Measurements from ENCODE around the gene SKA1. TPM values are rescaled to one million over a fixed set of nuclear protein-coding genes. Genes with fewer than 3 reads are reported as not detected.
A peak's percentile ranks its signal among the peaks of the same experiment; 100 is the strongest.

Gene SKA1
- total and polyA plus RNA-seq, 2 donors (not counting 1 experiment from before 2014, with no cell fraction given) = 4.2 to 4.6 TPM

GRCh38 chr18:50439460-50440015 lies 64.7 kb downstream of the SKA1 start:
- H3K9me3 ChIP-seq (ENCODE audit: control insufficient read depth, insufficient read depth, low read depth, low read length) = no peaks in the 10 kb centered on the region
- H3K4me1 ChIP-seq (ENCODE audit: control insufficient read depth, extremely low read depth, insufficient read depth, low read length) = no peaks in the 10 kb centered on the region
- no peak for DNase-seq (ENCODE audit: low read depth in 2 of 2)
- H3K9ac ChIP-seq (ENCODE audit: insufficient read depth, low read length) = no peak overlapping the region
- no peaks in the 10 kb centered on the region for H4K20me1 ChIP-seq (ENCODE audit: control insufficient read depth, extremely low read depth, insufficient read depth, low read length)
- TF ChIP-seq CTCF (conservative IDR thresholded peaks at IDR 0.05 in 1 of 2, IDR thresholded peaks at IDR 0.05 in 1 of 2; ENCODE audit: low read depth in 1 of 2, low read length in 2 of 2) (no peak), EZH2 (IDR thresholded peaks at IDR 0.05; ENCODE audit: low read length, missing control alignments) (no peak)
- H3K4me3 ChIP-seq (replicated peaks in 1 of 4; ENCODE audit: control extremely low read depth in 1 of 4, insufficient read depth in 1 of 4, low read depth in 3 of 4, low read length in 4 of 4) = no peak overlapping the region
- H3K27ac ChIP-seq (ENCODE audit: insufficient read depth, low read length) = no peak overlapping the region
- no peak overlapping the region for H3K4me2 ChIP-seq (ENCODE audit: extremely low read depth, insufficient read depth, low read length)
- H3K79me2 ChIP-seq (ENCODE audit: control insufficient read depth, insufficient read depth, low read length) = no peaks in the 10 kb centered on the region
- no peak overlapping the region for H2AFZ ChIP-seq (ENCODE audit: low read length)
- H3K27me3 ChIP-seq (ENCODE audit: control insufficient read depth, insufficient read depth, low read length) = no peaks in the 10 kb centered on the region
- no peaks in the 10 kb centered on the region for H3K36me3 ChIP-seq (ENCODE audit: control insufficient read depth, insufficient read depth, low read length)

- no peak for DNase-seq (ENCODE audit: low read depth in 2 of 2)
- Histone ChIP-seq H3K79me2 (ENCODE audit: control insufficient read depth, insufficient read depth, low read length) (no peaks in the 10 kb centered on the region), H3K4me3 (replicated peaks in 1 of 4; ENCODE audit: control extremely low read depth in 1 of 4, insufficient read depth in 1 of 4, low read depth in 3 of 4, low read length in 4 of 4) (no peak overlapping the region), H3K9ac (ENCODE audit: insufficient read depth, low read length) (no peak overlapping the region), H4K20me1 (ENCODE audit: control insufficient read depth, extremely low read depth, insufficient read depth, low read length) (no peaks in the 10 kb centered on the region), H3K9me3 (ENCODE audit: control insufficient read depth, insufficient read depth, low read depth, low read length) (no peaks in the 10 kb centered on the region), H3K36me3 (ENCODE audit: control insufficient read depth, insufficient read depth, low read length) (no peaks in the 10 kb centered on the region), H2AFZ (ENCODE audit: low read length) (no peak overlapping the region), H3K27me3 (ENCODE audit: control insufficient read depth, insufficient read depth, low read length) (no peaks in the 10 kb centered on the region), H3K4me2 (ENCODE audit: extremely low read depth, insufficient read depth, low read length) (no peak overlapping the region), H3K4me1 (ENCODE audit: control insufficient read depth, extremely low read depth, insufficient read depth, low read length) (no peaks in the 10 kb centered on the region), H3K27ac (ENCODE audit: insufficient read depth, low read length) (no peak overlapping the region)
- no peak for TF ChIP-seq EZH2 (IDR thresholded peaks at IDR 0.05; ENCODE audit: low read length, missing control alignments)
- no peak for TF ChIP-seq CTCF (conservative IDR thresholded peaks at IDR 0.05 in 1 of 2, IDR thresholded peaks at IDR 0.05 in 1 of 2; ENCODE audit: low read depth in 1 of 2, low read length in 2 of 2)
These were observed 66.2 kb downstream of the SKA1 start for GRCh38 chr18:50441016-50441415.

GRCh38 chr18:50441501-50441900 lies 66.7 kb downstream of the SKA1 start:
- Histone ChIP-seq H3K79me2 (ENCODE audit: control insufficient read depth, insufficient read depth, low read length) (no peaks in the 10 kb centered on the region), H3K4me1 (ENCODE audit: control insufficient read depth, extremely low read depth, insufficient read depth, low read length) (no peaks in the 10 kb centered on the region), H3K4me2 (ENCODE audit: extremely low read depth, insufficient read depth, low read length) (no peak overlapping the region), H3K27me3 (ENCODE audit: control insufficient read depth, insufficient read depth, low read length) (no peaks in the 10 kb centered on the region), H3K27ac (ENCODE audit: insufficient read depth, low read length) (no peak overlapping the region), H2AFZ (ENCODE audit: low read length) (no peak overlapping the region), H4K20me1 (ENCODE audit: control insufficient read depth, extremely low read depth, insufficient read depth, low read length) (no peaks in the 10 kb centered on the region), H3K9me3 (ENCODE audit: control insufficient read depth, insufficient read depth, low read depth, low read length) (no peaks in the 10 kb centered on the region), H3K4me3 (replicated peaks in 1 of 4; ENCODE audit: control extremely low read depth in 1 of 4, insufficient read depth in 1 of 4, low read depth in 3 of 4, low read length in 4 of 4) (no peak overlapping the region), H3K36me3 (ENCODE audit: control insufficient read depth, insufficient read depth, low read length) (no peaks in the 10 kb centered on the region), H3K9ac (ENCODE audit: insufficient read depth, low read length) (no peak overlapping the region)
- TF ChIP-seq CTCF (conservative IDR thresholded peaks at IDR 0.05 in 1 of 2, IDR thresholded peaks at IDR 0.05 in 1 of 2; ENCODE audit: low read depth in 1 of 2, low read length in 2 of 2) (no peak), EZH2 (IDR thresholded peaks at IDR 0.05; ENCODE audit: low read length, missing control alignments) (no peak)
- peak in 1 of 2 donors; percentile 15 for DNase-seq (ENCODE audit: low read depth in 2 of 2)

Other genes starting within 250 kb of the SKA1 start
- gene MYO5B, start 179.9 kb upstream of the SKA1 start, total RNA-seq = under 0.01 TPM in 2 replicates
- 0.06 and 0.24 TPM in 2 replicates for gene MYO5B, start 179.9 kb upstream of the SKA1 start, polyA plus RNA-seq
- 0.99 and 1.0 TPM in 2 replicates for gene CFAP53, start 108.6 kb upstream of the SKA1 start, total RNA-seq
- 0.11 and 0.16 TPM in 2 replicates for gene CFAP53, start 108.6 kb upstream of the SKA1 start, polyA plus RNA-seq
- 44.9 and 53.3 TPM in 2 replicates for gene MBD1, start 93.5 kb upstream of the SKA1 start, total RNA-seq
- 31.1 and 36.2 TPM in 2 replicates for gene MBD1, start 93.5 kb upstream of the SKA1 start, polyA plus RNA-seq
- gene CXXC1, start 87.4 kb upstream of the SKA1 start, total RNA-seq = 32.9 and 33.6 TPM in 2 replicates
- gene CXXC1, start 87.4 kb upstream of the SKA1 start, polyA plus RNA-seq = 19.4 and 29.1 TPM in 2 replicates
- gene MAPK4, start 185.0 kb downstream of the SKA1 start, total RNA-seq = under 0.01 TPM in 1 of 2 replicates, not detected in the other
- gene MAPK4, start 185.0 kb downstream of the SKA1 start, polyA plus RNA-seq = not detected in 2 replicates

All from fibroblast of lung (primary cell).